Lung (tissue), 12 donors: Measurements from ENCODE around the gene SEMA3A. TPM values are rescaled to one million over a fixed set of nuclear protein-coding genes. Genes with fewer than 3 reads are reported as not detected.

Experiments
- ATAC-seq: fragments of 200-7000 bp; cut with Tn5 transposase; one replicate; pipeline ENCODE4 v1.9.1; 2020; ENCODE audit warnings: moderate number of reproducible peaks; ENCODE audit not compliant: insufficient read depth, low FRiP score
- DNase-seq, 3 donors: peaks; one replicate each; pipeline ENCODE4 v3.0.0-alpha.2; 2013 to 2017
- H3K27ac ChIP-seq, 2 donors: one replicate each; pipeline ENCODE4 v1.5.1; 2013; ENCODE audit warnings: mild to moderate bottlenecking in 2 of 2, moderate library complexity in 2 of 2, control low read depth in 1 of 2, inconsistent platforms in 1 of 2, low read depth in 1 of 2, low read length in 1 of 2
- H3K27me3 ChIP-seq, 3 donors: one replicate each; pipeline ENCODE4 v1.5.1; 2013; ENCODE audit warnings: low read length in 2 of 3; ENCODE audit not compliant: control insufficient read depth in 3 of 3, insufficient read depth in 3 of 3
- H3K36me3 ChIP-seq, 4 donors: one replicate each; pipeline ENCODE4 v1.5.1; 2013; ENCODE audit warnings: low read length in 4 of 4, mild to moderate bottlenecking in 1 of 4, moderate library complexity in 1 of 4; ENCODE audit not compliant: control insufficient read depth in 4 of 4, insufficient read depth in 4 of 4
- H3K4me1 ChIP-seq, 5 donors: one replicate each; pipeline ENCODE4 v1.5.1; 2013; ENCODE audit warnings: low read length in 5 of 5, mild to moderate bottlenecking in 2 of 5, moderate library complexity in 1 of 5; ENCODE audit not compliant: control insufficient read depth in 5 of 5, insufficient read depth in 5 of 5
- H3K4me3 ChIP-seq: one replicate; pipeline ENCODE4 v1.5.1; 2013; ENCODE audit warnings: mild to moderate bottlenecking, control low read depth, moderate library complexity
- H3K9ac ChIP-seq, 2 donors: one replicate each; pipeline ENCODE4 v1.5.1; 2013; ENCODE audit warnings: low read length in 2 of 2, control low read depth in 1 of 2; ENCODE audit not compliant: insufficient read depth in 1 of 2
- H3K9me3 ChIP-seq, 4 donors: one replicate each; pipeline ENCODE4 v1.5.1; 2013; ENCODE audit warnings: low read length in 3 of 4, mild to moderate bottlenecking in 1 of 4, moderate library complexity in 1 of 4; ENCODE audit not compliant: control insufficient read depth in 4 of 4, insufficient read depth in 3 of 4
- WGBS, 2 donors: extraction: QIAGEN DNeasy Blood & Tissue Kit; methylation state at CpG; one replicate each; pipeline ENCODE4 v1.1.7; 2013; 5-methylcytosine and 5-hydroxymethylcytosine counted together
- polyA plus RNA-seq, 2 donors: library from polyadenylated mRNA; stranded (reverse); fragments of 200-250 nt; gene quantifications; one replicate each; pipeline ENCODE4 v1.2.1, GENCODE V29; 2013
- total RNA-seq, 2 donors: library from RNA; depleted of rRNA in 1 of 2; stranded (reverse); fragments of >200 nt in 1 of 2; gene quantifications; one replicate each; pipeline ENCODE4 v1.2.1, GENCODE V29; 2014 to 2021
- TF ChIP-seq, protein P1 (sequence below): IDR thresholded peaks from 2 replicates; pipeline ENCODE4 v1.5.1; 2012; ENCODE audit warnings: mild to moderate bottlenecking; ENCODE audit errors: control extremely low read depth, extremely low read depth
- donor health status: control.
- donor health status: control.
- donor health status: Bipolar disorder and iron deficiency.
- donor health status: healthy.
- donor health status: DM: yes; HTN: yes; CAD: no.

Gene SEMA3A
- total and polyA plus RNA-seq, 4 donors: 0.79 to 21.4 (median 5.5) TPM

GRCh38 chr7:84204655-84205054, 10.1 kb upstream of the SEMA3A start:
- Histone ChIP-seq H3K27me3 (no peaks in the 10 kb centered on the region), H3K4me1 (no peaks in the 10 kb centered on the region), H3K27ac (no peak overlapping the region), H3K9ac (no peak overlapping the region), H3K4me3 (no peak overlapping the region), H3K36me3 (no peaks in the 10 kb centered on the region), H3K9me3 (no peaks in the 10 kb centered on the region)
- DNase-seq (no peak), ATAC-seq (no peak)
- TF ChIP-seq, protein P1, sequence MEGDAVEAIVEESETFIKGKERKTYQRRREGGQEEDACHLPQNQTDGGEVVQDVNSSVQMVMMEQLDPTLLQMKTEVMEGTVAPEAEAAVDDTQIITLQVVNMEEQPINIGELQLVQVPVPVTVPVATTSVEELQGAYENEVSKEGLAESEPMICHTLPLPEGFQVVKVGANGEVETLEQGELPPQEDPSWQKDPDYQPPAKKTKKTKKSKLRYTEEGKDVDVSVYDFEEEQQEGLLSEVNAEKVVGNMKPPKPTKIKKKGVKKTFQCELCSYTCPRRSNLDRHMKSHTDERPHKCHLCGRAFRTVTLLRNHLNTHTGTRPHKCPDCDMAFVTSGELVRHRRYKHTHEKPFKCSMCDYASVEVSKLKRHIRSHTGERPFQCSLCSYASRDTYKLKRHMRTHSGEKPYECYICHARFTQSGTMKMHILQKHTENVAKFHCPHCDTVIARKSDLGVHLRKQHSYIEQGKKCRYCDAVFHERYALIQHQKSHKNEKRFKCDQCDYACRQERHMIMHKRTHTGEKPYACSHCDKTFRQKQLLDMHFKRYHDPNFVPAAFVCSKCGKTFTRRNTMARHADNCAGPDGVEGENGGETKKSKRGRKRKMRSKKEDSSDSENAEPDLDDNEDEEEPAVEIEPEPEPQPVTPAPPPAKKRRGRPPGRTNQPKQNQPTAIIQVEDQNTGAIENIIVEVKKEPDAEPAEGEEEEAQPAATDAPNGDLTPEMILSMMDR: no peak
- 66 to 81% methylated on average over 3 of the region's 3 CpGs for WGBS, 2 donors

- ATAC-seq: no peak
- Histone ChIP-seq H3K27ac (no peak overlapping the region), H3K9ac (no peak overlapping the region), H3K4me1 (no peaks in the 10 kb centered on the region), H3K4me3 (no peak overlapping the region), H3K27me3 (no peaks in the 10 kb centered on the region), H3K36me3 (no peaks in the 10 kb centered on the region), H3K9me3 (no peaks in the 10 kb centered on the region)
- DNase-seq: no peak
- TF ChIP-seq, protein P1: no peak
- WGBS, 2 donors: 63 to 77% methylated on average over 1 of the region's 1 CpG
Observed at GRCh38 chr7:84202855-84203254, 8.3 kb upstream of the SEMA3A start.

DNA sequence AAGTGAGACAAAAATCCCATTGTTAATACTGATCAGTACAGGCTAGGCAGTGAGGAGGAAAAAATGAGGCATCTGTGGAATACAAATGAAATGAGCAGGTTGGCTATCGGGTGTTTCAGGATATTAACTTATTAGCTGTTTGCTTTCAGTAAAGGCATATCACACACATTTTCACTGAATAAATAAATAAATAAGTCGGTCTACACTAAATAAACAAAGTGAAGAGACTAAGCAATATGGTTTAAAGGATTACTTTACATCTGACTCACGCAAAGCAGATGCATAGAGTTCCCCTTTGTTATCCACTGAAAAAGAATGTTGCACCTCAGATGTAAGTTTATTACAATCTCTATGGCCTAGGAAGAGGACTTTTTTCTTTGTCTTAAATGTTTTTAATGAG, 6.3 kb upstream of the SEMA3A start:
- peaks cover 0 to 6% (median 0%) of the 10 kb centered on the region in 5 donors for H3K4me1 ChIP-seq
- no peaks in the 10 kb centered on the region for H3K9me3 ChIP-seq
- H3K27ac ChIP-seq: no peak overlapping the region
- H3K9ac ChIP-seq: no peak overlapping the region
- no peak for DNase-seq
- WGBS, 2 donors: 74 to 80% methylated on average over 3 of the region's 3 CpGs
- no peak for ATAC-seq
- H3K27me3 ChIP-seq: no peaks in the 10 kb centered on the region
- H3K4me3 ChIP-seq: no peak overlapping the region
- TF ChIP-seq, protein P1: no peak
- H3K36me3 ChIP-seq: no peaks in the 10 kb centered on the region

- WGBS, 2 donors: 77 to 81% methylated on average over 2 of the region's 2 CpGs
Observed at GRCh38 chr7:84199216-84199615, 4.6 kb upstream of the SEMA3A start.

More at GRCh38 chr7:84199216-84199615, 4.6 kb upstream of the SEMA3A start:
- no peak overlapping the region for H3K27ac ChIP-seq
- no peak overlapping the region for H3K9ac ChIP-seq
- TF ChIP-seq, protein P1: no peak
- DNase-seq: no peak
- no peak overlapping the region for H3K4me3 ChIP-seq
- no peaks in the 10 kb centered on the region for H3K27me3 ChIP-seq
- H3K9me3 ChIP-seq: no peaks in the 10 kb centered on the region
- ATAC-seq: no peak
- H3K4me1 ChIP-seq: peaks cover 0 to 10% (median 3%) of the 10 kb centered on the region in 5 donors
- no peaks in the 10 kb centered on the region for H3K36me3 ChIP-seq
